ENCODE measurements around the gene GNG4. TPM values are rescaled to one million over a fixed set of nuclear protein-coding genes. Genes with fewer than 3 reads are reported as not detected.

Gene GNG4
- total RNA-seq, 1 experiment from 2014 or later, result 34.4 TPM

GRCh38 chr1:235617140-235617539, 32.4 kb downstream of the GNG4 start:
- H2BK12ac ChIP-seq (ENCODE audit: insufficient read length, low read depth, low read length), result no peak overlapping the region
- H3K79me2 ChIP-seq (ENCODE audit: insufficient read depth, low read length), result 0 out of 2 replicates have a peak, but pooled peaks cover 1% of the 10 kb centered on the region
- no peak overlapping the region for H3K23ac ChIP-seq (ENCODE audit: insufficient read length, low read depth, low read length)
- no peaks in the 10 kb centered on the region for H3K23me2 ChIP-seq (ENCODE audit: insufficient read length, low read depth, low read length, poor library complexity, severe bottlenecking)
- no peaks in the 10 kb centered on the region for H4K20me1 ChIP-seq (ENCODE audit: control insufficient read depth, insufficient read depth, insufficient read length)
- H3K27me3 ChIP-seq (ENCODE audit: insufficient read depth, low read length), result no peaks in the 10 kb centered on the region
- no peaks in the 10 kb centered on the region for H3K9me3 ChIP-seq (ENCODE audit: control insufficient read depth, low read depth, low read length)
- H3K4me2 ChIP-seq (ENCODE audit: insufficient read depth, insufficient read length, low read length), result no peak overlapping the region
- H2BK15ac ChIP-seq (ENCODE audit: low read depth, low read length), result no peak overlapping the region
- no peak overlapping the region for H2BK120ac ChIP-seq (ENCODE audit: low read depth, low read length, poor library complexity, severe bottlenecking)
- H4K91ac ChIP-seq (ENCODE audit: insufficient read length, low read depth, low read length), result no peak overlapping the region
- no peak for DNase-seq
- TF ChIP-seq, protein P1, sequence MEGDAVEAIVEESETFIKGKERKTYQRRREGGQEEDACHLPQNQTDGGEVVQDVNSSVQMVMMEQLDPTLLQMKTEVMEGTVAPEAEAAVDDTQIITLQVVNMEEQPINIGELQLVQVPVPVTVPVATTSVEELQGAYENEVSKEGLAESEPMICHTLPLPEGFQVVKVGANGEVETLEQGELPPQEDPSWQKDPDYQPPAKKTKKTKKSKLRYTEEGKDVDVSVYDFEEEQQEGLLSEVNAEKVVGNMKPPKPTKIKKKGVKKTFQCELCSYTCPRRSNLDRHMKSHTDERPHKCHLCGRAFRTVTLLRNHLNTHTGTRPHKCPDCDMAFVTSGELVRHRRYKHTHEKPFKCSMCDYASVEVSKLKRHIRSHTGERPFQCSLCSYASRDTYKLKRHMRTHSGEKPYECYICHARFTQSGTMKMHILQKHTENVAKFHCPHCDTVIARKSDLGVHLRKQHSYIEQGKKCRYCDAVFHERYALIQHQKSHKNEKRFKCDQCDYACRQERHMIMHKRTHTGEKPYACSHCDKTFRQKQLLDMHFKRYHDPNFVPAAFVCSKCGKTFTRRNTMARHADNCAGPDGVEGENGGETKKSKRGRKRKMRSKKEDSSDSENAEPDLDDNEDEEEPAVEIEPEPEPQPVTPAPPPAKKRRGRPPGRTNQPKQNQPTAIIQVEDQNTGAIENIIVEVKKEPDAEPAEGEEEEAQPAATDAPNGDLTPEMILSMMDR (conservative IDR thresholded peaks at IDR 0.05), result no peak
- no peak overlapping the region for H2BK20ac ChIP-seq (ENCODE audit: low read depth, low read length, poor library complexity, severe bottlenecking)
- H3K18ac ChIP-seq (ENCODE audit: insufficient read length, low read depth, low read length), result no peak overlapping the region
- H3K4me3 Mint-ChIP-seq, result no peak overlapping the region
- peak overlapping the region in 1 of 3 experiments; percentile 29; a peak in 2 of 7 replicates for H3K27ac Mint-ChIP-seq
- peaks cover 0 to 14% (median 6%) of the 10 kb centered on the region in 3 experiments; a peak in 4 of 7 replicates for H3K36me3 Mint-ChIP-seq (ENCODE audit: insufficient read depth in 1 of 3, low read depth in 3 of 3)
- H3K27ac ChIP-seq (ENCODE audit: insufficient read length, low read depth, low read length), result no peak overlapping the region
- no peaks in the 10 kb centered on the region for H3K27me3 Mint-ChIP-seq (ENCODE audit: low read depth)
- no peaks in the 10 kb centered on the region; the same call in 1 of the 2 replicates for H3K4me1 ChIP-seq (ENCODE audit: insufficient read depth, low read length)
- peaks cover 4 to 10% of the 10 kb centered on the region in 2 experiments; a peak in 2 of 4 replicates for H3K4me1 Mint-ChIP-seq
- no peak overlapping the region for H3K14ac ChIP-seq (ENCODE audit: insufficient read depth, low read length)
- no peak overlapping the region for H4K8ac ChIP-seq (replicated peaks; ENCODE audit: insufficient read length, low read depth, low read length)
- no peak overlapping the region for H3K9ac ChIP-seq (ENCODE audit: extremely low read depth, insufficient read length, low read length)
- no peaks in the 10 kb centered on the region for H3K9me3 Mint-ChIP-seq
- no peak overlapping the region for H3T11ph ChIP-seq (ENCODE audit: low read length)
- no peak overlapping the region for H2AFZ ChIP-seq (ENCODE audit: low read length)
- no peaks in the 10 kb centered on the region for H3K79me1 ChIP-seq (ENCODE audit: insufficient read depth, low read depth, low read length, poor library complexity, severe bottlenecking)
- no peak overlapping the region for H3K4ac ChIP-seq (ENCODE audit: low read depth, low read length)
- H4K5ac ChIP-seq (ENCODE audit: insufficient read length, low read depth, low read length), result no peak overlapping the region
- H3K56ac ChIP-seq (ENCODE audit: insufficient read length, low read depth, low read length), result no peak overlapping the region
- H2AK5ac ChIP-seq (ENCODE audit: insufficient read length, low read length), result no peak overlapping the region
- no peak overlapping the region for H2BK5ac ChIP-seq (ENCODE audit: insufficient read length, low read length)
- no CpG with 5 or more reads among the region's 3 CpGs for WGBS (ENCODE audit: extremely low coverage, insufficient read length, low lambda C conversion rate)
